ENCODE data around the gene PTP4A2. TPM values are rescaled to one million over a fixed set of nuclear protein-coding genes. Genes with fewer than 3 reads are reported as not detected.

Gene PTP4A2
- total RNA-seq, 4 donors from 2014 or later: 40.9 to 92.8 (median 67.3) TPM

DNA sequence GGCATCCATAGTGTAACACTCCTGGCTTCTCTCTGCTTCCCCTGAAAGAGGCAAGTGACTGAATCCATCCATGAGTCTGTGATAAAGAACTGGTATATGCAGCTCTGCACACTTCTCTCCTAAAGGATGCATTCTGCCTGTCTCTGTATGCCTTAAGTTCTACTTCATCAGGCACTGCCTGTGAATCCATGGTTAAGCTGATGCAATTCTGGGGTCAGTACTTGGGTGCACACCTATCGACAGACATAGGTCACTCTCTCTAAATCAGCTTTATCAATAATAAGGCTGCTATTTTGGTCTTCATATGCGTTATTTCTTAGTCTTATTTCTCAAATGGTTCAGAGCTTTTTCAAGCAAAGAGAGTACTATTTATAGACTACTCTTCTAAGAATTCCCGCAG, 32.7 kb upstream of the PTP4A2 start:
- intact Hi-C loops (cut with DNase I; ENCODE audit: low total_unique reads): no loop called here
- no peak for DNase-seq (ENCODE audit: low spot score in 2 of 2)
- no peak overlapping the region for H3K4me3 ChIP-seq (ENCODE audit: low read depth, poor library complexity, severe bottlenecking)
- TF ChIP-seq, protein P1, sequence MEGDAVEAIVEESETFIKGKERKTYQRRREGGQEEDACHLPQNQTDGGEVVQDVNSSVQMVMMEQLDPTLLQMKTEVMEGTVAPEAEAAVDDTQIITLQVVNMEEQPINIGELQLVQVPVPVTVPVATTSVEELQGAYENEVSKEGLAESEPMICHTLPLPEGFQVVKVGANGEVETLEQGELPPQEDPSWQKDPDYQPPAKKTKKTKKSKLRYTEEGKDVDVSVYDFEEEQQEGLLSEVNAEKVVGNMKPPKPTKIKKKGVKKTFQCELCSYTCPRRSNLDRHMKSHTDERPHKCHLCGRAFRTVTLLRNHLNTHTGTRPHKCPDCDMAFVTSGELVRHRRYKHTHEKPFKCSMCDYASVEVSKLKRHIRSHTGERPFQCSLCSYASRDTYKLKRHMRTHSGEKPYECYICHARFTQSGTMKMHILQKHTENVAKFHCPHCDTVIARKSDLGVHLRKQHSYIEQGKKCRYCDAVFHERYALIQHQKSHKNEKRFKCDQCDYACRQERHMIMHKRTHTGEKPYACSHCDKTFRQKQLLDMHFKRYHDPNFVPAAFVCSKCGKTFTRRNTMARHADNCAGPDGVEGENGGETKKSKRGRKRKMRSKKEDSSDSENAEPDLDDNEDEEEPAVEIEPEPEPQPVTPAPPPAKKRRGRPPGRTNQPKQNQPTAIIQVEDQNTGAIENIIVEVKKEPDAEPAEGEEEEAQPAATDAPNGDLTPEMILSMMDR (IDR thresholded peaks at IDR 0.05): no peak
- TF ChIP-seq POLR2A (IDR thresholded peaks at IDR 0.05): no peak
- 86 to 89% methylated on average over 3 of the region's 3 CpGs for WGBS, 2 donors

DNA sequence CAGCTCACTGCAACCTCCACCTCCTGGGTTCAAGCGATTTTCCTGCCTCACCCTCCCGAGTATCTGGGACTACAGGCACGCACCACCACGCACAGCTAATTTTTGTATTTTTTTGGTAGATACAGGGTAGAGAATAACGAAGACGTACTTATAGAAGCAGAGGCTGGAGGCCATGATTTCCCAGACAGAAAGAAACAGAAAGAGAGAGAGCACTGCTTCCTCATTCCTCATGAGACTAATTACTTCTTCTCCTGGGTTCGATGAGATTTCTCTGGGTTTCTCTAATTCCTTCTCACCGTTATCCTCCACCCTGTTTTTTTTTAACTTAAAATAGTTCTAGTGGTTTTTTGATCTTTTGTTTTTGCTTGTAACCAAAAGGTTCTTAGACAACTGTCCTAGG, 23.4 kb upstream of the PTP4A2 start:
- TF ChIP-seq, protein P1 (IDR thresholded peaks at IDR 0.05): no peak
- TF ChIP-seq POLR2A (IDR thresholded peaks at IDR 0.05): no peak
- 86% methylated on average over 8 of the region's 8 CpGs for WGBS, 2 donors
- intact Hi-C loops (cut with DNase I; ENCODE audit: low total_unique reads): no loop called here
- no peak for DNase-seq (ENCODE audit: low spot score in 2 of 2)
- no peak overlapping the region for H3K4me3 ChIP-seq (ENCODE audit: low read depth, poor library complexity, severe bottlenecking)

DNA sequence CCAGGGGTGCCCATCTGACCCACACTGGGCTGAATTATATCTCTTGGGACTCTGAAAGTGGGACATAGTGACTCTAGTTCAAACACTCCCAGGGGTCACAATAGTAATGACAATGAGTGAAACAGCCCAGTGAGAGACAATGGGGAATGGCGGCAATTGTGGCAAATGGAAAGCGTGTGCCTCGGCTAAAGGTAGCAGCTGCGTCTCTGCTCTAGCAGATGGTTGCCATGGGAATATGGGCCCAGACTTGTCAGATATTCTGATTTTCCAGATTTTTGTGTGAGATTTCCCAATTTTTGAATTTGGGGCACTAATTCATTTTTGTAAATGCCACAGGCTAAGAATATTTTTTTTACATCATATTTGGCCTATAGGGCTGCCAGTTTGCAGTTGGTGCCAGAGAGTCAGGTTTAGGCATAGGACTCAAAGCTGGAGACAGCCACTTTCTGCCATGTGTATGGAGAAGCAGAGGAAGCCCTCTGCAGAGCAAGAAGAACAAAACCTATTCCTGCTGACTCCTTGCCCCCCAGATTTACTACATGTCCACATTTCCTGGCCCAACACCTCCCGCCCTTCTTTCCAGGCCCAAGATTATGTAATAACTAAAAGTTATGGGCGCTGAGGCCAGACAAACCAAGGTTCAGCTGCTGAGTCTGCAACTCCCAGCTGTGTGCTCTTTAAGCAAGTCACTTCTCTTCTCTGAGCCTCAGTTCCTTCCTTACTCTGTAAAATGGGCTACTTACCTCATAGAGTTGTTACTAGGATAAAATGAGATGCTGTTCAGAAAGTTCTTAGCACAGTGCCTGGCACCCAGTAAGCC, 21.6 kb upstream of the PTP4A2 start:
- intact Hi-C loops (cut with DNase I; ENCODE audit: low total_unique reads): no loop called here
- DNase-seq (ENCODE audit: low spot score in 2 of 2): no peak
- WGBS, 2 donors: 69 to 70% methylated on average over 6 of the region's 6 CpGs
- TF ChIP-seq POLR2A (IDR thresholded peaks at IDR 0.05): no peak
- TF ChIP-seq, protein P1 (IDR thresholded peaks at IDR 0.05): no peak
- no peak overlapping the region for H3K4me3 ChIP-seq (ENCODE audit: low read depth, poor library complexity, severe bottlenecking)

DNA sequence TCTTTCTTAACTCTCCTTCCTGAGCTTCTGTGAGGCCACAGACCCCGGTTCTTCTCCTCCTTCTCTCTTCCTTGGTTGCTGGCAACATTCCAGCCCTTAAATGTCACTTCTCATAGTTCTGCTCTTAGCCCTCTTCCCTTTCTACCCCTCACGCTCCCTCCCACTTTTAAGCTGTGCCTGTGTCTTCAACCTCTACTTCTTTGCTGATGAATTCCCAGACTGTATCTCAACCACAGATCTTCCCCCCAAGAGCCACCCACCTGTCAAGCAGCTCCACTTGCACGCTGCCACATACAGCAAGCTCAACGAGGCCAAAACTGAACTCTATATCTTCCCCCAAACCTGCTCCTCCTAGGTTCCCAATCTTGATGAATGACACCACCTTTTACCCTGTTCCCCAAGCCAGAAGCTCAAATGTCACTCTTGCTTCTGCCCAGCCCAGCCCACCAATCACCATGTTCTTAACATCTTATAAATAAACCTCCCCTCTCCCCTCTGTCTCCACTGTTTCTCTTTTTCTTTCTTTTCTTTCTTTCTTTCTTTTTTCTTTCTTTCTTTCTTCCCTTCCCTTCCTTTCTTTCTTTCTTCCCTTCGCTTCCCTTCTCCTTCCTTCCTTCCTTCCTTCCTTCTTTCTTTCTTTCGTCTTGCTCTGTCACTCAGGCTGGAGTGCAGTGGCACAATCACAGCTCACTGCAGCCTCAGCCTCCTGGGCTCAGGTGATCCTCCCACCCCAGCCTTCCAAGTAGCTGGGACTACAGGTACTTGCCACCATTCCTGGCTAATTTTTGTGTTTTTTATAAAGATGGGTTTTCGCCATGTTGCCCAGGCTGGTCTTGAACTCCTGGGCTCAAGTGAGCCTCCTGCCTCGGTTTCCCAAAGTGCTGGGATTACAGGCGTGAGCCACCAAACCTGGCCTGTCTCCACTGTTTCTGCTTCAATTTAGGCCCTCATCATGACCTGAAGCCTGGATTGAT, 19.8 kb upstream of the PTP4A2 start:
- no peak for TF ChIP-seq POLR2A (IDR thresholded peaks at IDR 0.05)
- TF ChIP-seq, protein P1 (IDR thresholded peaks at IDR 0.05): no peak
- H3K4me3 ChIP-seq (ENCODE audit: low read depth, poor library complexity, severe bottlenecking): no peak overlapping the region
- 74 to 79% methylated on average over 9 of the region's 9 CpGs for WGBS, 2 donors
- DNase-seq (ENCODE audit: low spot score in 2 of 2): no peak
- intact Hi-C loops (cut with DNase I; ENCODE audit: low total_unique reads): no loop called here

DNA sequence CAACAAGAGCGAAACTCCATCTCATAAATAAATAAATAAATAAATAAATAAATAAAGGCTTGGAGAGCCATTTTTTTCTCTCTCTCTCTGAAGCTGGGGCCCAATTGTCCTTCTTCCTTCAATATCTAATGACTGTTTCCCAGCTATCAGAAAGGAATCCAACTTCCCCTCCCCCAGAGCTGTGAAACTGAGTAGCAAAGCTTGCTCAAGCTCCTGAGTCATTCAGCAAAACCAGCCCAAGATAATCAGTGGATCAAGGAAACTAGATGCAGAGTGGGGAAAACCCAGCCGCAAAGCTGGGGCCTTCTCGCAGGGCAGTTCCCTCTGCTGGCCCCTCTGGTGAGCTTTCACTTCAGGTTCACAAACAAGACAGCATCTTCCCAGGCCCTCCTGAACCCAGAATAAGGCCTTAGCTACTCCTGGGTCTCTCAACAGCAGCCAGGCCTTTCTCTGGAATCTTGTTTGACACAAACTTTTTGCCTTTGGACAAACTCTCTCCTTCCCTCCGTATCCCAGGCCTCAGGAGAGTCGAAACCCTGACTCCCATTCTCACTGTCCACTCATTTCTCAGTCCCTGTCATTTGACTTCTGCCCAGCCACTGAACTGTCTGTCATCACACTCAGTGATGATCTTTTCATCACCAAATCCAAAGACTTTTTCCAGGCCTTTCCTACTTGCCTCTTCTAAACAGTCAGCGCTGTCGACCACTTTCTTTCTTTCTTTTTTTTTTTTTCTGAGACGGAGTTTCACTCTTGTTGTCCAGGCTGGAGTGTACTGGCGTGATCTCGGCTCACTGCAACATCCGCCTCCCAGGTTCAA, 18.0 kb upstream of the PTP4A2 start:
- intact Hi-C loops (cut with DNase I; ENCODE audit: low total_unique reads): no loop called here
- peak; percentile 87 to 94 for DNase-seq (ENCODE audit: low spot score in 2 of 2)
- 50 to 52% methylated on average over 11 of the region's 11 CpGs for WGBS, 2 donors
- H3K4me3 ChIP-seq (ENCODE audit: low read depth, poor library complexity, severe bottlenecking): no peak overlapping the region
- TF ChIP-seq, protein P1 (IDR thresholded peaks at IDR 0.05): no peak
- no peak for TF ChIP-seq POLR2A (IDR thresholded peaks at IDR 0.05)

Data from lower leg skin (tissue), 4 donors.